Hematopoietic multipotent progenitor cell (in vitro differentiated cells): Measurements from ENCODE around the gene NCOA7. TPM values are rescaled to one million over a fixed set of nuclear protein-coding genes. Genes with fewer than 3 reads are reported as not detected.
A peak's percentile ranks its signal among the peaks of the same experiment; 100 is the strongest.
"Not testable (repeated sequence)": the region's sequence is repeated elsewhere in the genome, so short reads cannot be mapped to it uniquely, and the experiment has no call there.

Source experiments
- DNase-seq, 3 donors: peaks; one replicate each; pipeline ENCODE4 v3.0.0-alpha.2; 2011 to 2015; ENCODE audit warnings: low read depth in 2 of 3, low spot score in 2 of 3
- total RNA-seq: library from RNA; depleted of rRNA; stranded (reverse); fragments of >200 nt; gene quantifications from one replicate; pipeline ENCODE4 v1.2.3, GENCODE V29; 2012

NCOA7 gene
- total RNA-seq, 1 donor, result 105 TPM

DNA sequence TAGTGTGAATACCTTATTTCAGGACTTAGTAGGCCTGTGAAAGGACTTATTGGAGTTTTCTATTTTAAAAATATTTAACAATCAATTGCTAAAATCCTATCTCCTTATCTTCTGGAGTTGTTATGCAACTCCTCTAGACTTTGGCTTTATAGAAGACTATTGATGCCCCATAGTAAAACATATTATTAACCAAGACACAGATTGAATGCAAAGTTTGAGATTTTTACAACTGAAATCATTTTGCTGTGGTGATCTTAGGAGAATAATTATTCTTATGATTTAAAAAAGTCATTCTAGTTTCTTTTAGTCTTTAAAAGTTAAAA lies 36.9 kb upstream of the NCOA7 start:
- DNase-seq, result no peak

DNA sequence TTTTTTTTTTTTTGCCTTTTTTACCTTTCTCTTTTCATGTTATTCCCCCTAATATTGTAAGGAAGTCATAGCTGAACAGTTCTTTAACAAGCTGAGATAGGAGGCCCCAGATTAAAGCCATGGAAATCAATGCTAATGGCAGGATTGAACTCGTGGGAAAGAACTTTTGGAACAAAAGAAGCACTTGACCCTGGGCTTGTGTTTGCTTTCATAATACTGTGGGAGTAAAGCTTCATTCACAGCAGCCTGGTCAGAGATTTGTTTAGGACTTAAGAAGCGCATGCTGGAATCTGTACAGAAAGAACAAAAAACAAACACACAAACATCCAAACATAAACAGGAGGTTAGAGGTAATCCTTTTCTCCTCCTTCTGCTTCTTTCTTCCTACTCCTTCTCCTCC lies 36.2 kb upstream of the NCOA7 start:
- no peak for DNase-seq

DNA sequence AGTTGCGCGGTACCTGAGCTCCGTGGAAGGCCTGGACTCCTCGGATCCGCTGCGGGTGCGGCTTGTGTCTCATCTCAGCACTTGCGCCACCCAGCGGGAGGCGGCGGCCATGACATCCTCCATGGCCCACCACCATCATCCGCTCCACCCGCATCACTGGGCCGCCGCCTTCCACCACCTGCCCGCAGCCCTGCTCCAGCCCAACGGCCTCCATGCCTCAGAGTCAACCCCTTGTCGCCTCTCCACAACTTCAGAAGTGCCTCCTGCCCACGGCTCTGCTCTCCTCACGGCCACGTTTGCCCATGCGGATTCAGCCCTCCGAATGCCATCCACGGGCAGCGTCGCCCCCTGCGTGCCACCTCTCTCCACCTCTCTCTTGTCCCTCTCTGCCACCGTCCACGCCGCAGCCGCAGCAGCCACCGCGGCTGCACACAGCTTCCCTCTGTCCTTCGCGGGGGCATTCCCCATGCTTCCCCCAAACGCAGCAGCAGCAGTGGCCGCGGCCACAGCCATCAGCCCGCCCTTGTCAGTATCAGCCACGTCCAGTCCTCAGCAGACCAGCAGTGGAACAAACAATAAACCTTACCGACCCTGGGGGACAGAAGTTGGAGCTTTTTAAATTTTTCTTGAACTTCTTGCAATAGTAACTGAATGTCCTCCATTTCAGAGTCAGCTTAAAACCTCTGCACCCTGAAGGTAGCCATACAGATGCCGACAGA lies 31.4 kb upstream of the NCOA7 start:
- no peak for DNase-seq

DNA sequence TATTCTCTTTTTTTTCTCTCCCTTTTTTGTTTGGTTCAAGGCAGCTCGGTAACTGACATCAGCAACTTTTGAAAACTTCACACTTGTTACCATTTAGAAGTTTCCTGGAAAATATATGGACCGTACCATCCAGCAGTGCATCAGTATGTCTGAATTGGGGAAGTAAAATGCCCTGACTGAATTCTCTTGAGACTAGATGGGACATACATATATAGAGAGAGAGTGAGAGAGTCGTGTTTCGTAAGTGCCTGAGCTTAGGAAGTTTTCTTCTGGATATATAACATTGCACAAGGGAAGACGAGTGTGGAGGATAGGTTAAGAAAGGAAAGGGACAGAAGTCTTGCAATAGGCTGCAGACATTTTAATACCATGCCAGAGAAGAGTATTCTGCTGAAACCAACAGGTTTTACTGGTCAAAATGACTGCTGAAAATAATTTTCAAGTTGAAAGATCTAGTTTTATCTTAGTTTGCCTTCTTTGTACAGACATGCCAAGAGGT lies 30.8 kb upstream of the NCOA7 start:
- no peak for DNase-seq

DNA sequence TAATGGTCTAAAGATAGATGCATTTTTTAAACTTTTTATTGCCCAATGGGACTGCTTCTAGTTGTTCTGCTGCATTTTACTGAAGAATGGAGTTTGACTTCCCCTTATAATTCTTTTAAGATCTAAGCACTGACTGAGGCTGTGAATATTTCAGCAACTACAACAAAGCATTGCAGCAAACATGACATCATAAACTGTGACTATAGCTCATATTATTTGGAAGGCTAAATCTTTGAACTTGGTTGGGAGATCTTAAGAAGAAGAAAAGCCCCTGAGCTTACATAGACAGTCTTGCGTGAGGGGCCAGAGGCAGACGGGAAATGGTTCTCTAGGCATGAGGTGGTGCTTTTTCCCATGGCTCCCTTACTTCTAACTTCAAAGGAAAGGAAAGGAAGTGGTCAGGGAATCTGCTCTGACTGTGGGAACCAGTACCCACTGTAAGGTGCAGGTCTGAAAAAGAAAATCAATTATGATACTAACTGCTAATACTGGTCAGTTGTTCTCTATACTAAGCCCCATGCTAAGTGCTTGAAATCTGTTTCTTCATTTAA lies 26.6 kb upstream of the NCOA7 start:
- DNase-seq, result no peak

DNA sequence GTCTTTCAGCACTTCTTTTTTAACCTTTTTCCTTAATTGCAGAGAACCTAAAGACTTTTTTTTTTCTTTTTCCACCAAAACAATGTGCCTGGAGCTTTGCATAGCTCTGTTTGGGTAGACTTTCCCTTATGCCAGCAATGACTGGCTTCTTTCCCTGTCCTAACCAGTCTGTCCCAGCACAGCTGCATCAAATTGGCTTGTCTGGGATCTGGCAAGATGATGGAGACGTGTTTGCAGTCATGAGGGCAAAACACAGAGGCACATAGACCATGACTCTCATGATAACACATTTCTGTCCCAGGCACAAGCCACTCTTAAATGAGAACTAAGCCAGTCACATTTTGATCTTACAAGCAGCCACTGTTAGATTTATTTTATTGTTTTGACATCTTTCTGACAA lies 24.8 kb upstream of the NCOA7 start:
- no peak for DNase-seq

DNA sequence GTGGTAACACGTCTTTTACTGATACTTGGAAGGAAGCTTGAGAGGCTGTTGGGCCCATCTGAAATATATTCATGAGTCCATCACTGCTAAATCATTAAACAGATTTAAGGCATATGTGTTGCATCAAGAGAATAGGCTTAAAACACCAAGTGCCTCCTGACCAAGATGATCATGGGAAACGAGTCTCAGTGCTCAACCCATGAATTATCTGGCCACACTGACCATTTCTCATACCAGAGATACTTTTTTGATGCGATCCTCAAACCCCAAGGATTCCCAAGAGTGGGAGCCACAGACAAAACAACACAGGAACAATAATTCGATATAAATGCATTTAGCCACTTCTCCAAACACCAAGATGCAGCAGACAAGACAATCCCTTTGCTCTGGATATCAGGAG lies 24.1 kb upstream of the NCOA7 start:
- no peak for DNase-seq

DNA sequence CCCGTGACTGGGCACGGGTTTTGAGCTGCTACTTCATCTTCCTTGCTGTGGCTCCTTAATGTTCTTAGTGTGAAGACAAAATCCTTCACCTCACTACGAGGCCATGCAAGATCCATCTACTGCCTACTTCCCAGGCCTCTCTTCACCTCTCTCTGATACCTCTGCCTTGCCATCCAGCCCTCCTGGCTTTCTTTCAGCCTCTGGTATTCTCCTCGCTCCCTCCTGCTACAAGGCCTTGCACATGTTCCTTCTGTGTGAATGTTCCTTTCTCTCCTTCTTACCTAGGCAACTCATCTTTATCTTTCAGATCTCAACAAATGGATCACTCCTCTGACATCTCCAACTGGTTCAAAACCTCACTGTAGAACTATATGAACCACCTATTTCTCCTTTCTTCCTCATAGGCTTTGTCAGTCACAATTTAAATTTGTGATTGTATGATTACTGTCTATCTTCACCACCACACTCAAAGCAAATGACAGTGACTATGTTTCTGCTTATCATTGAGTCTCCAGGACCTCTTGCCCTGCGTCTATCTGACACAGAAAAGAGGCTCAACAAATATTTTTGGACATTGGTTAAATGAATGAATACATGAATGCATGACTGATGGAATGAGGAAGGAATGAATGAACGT lies 21.5 kb upstream of the NCOA7 start:
- DNase-seq, result no peak

DNA sequence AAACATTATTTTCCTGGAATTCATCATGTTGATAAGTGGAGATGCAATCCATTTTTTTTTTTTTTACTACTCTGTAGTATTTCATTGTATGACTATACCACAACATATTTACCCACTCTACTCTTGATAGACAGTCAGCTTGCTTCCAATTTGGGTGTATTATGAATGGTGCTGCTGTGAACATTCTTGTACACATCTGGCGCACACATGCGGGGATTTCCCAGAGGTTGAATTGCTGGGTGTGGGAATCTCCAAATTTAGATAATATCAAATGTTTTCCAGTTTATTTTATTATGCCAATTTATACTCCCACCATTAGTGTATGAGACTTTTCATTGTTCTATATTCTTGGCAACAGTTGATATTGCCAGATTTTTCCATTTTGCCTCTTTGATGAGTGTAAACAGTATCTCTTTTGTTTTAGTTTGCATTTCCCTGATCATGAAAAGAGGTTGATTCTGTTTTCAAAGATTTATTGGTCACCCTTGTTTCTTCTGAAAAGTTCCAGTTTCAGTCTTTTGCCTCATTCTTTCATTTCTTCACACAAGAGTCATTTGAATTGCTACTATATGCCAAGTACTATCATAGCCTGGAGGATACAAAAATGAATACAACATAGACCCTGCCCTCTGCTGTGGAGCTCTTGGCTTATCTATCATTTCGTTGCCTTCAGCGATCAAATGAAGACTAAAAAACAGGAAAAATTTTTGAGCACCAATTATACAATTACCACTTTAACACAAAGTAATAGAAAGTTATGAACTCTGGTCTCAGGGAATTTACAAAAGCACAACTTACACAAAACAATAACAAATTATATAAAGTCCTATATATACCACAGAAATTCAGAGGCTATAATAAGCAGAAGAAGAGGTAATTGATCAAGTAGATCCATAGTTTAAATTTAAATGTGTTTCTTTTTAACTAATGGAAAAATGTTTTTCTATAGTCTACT lies 17.1 kb upstream of the NCOA7 start:
- DNase-seq, result no peak

DNA sequence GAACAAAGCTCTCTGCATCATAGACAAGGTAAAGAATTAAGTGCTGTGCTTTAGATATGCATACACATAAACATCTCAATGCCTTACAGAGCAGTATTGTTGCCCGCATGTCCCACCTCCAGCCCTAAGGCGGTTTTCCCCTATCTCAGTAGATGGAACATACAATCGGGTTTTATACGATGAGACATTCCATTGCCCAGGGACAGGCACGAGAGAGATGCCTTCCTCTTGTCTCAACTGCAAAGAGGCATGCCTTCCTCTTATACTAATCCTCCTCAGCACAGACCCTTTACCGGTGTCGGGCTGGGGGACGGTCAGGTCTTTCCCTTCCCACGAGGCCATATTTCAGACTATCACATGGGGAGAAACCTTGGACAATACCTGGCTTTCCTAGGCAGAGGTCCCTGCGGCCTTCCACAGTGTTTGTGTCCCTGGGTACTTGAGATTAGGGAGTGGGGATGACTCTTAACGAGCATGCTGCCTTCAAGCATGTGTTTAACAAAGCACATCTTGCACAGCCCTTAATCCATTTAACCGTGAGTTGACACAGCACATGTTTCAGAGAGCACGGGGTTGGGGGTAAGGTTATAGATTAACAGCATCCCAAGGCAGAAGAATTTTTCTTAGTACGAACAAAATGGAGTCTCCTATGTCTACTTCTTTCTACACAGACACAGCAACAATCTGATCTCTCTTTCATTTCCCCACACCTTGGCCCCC lies 14.5 kb upstream of the NCOA7 start:
- not testable (repeated sequence) for DNase-seq

DNA sequence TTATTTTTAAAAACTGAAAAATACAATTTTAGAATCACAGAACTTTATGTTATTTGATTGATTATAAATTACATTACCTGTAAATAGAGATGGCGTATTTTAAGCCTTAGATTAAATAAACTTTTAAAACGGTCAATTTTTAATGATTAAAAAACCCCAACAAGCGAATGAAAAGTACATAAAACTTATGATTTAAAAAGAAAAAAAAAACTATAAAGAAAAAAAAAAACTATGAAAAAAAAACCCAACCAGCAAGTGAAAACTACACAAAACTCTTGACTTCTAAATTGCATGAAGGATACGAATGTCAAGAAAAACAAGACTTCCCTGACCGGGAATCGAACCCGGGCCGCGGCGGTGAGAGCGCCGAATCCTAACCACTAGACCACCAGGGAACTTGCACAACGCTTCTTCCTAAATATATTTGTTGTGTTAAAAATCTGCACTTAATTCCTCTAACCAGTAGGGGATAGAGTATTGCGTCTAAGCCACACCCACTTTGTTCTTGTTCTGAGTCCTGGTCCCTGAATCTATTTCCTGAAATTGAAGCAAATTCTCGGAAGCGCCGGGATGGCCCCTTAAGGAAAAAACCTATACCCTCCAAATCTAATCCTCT lies 10.7 kb upstream of the NCOA7 start:
- DNase-seq, result peak; percentile 73 to 97 (median 91)

DNA sequence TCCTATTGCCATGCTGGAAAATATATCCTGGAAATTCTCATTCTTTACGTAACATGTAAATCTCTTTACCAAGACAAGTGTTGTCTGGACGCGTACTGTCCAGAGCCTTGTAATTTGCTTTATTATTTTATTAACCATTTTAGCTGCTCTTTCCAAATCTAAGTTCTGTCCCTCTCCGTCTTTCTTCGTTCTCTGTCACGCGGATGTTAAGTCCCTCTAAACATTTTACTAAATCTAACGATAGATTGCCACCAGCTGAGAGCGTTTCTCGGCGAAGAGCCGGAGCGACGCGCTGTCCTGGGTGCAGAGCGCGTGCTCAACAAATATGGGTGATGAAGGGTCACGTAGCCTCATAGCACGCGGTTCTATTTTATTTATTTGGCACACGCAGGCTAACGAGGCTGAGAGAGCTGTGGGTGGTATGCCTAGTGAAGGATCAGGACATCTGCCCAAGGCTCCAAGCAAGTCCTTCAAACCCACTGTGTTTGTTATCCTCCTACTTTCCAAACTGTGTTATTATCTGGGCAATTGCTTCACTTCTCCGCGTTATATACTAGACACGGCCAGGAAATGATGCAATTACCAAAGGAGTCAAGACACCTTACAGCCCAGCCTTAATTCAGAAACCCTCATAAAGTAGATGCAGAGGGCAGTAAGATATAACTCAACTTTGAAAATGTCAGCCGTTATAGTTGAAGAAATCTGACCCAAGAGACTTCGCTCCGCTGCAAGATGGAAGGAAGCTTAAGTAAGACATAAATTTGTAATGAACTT lies 10.0 kb upstream of the NCOA7 start:
- peak; percentile 61 to 87 (median 74) for DNase-seq

DNA sequence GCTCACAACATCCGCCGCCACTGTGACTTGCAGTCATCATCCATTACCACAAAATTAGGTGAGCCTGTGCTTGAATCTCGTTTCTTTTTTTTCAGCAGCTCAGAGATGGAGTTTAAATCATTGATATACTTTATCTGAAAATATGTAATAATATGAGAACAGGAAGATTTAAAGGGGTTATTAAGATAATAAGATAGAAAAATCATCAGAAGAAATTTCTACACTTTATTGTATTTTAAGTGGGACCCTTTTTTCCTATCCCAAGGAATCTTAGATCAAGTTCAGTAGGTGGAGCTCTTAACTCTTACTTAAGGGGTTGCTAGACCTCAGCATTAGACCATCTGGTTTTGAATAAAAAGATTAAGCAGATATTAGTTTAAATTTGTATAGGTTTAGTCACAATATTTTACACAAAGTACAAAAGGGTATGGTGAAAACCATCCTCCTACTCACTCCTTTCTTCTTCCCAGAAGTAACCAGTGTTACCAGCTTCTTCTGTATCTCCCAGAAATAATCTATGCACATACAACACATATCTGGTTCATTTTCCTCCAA lies 9.4 kb upstream of the NCOA7 start:
- no peak for DNase-seq

DNA sequence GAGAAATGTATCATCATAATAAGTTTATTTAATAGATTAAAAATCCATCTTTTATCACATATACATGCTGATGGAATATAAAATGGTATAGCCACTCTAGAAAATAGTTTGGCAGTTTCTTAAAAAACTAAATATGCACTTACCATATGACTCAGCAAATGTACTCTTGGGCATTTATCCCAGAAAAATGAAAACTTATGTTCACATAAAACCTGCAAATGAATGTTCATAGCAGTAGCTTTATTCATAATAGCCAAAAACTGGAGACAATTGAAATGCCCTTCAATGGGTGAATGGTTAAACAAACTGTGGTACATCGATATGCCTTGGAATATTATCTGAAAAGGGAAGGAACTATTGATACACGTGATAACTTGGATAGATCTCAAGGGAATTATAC lies 6.4 kb upstream of the NCOA7 start:
- DNase-seq, result no peak

DNA sequence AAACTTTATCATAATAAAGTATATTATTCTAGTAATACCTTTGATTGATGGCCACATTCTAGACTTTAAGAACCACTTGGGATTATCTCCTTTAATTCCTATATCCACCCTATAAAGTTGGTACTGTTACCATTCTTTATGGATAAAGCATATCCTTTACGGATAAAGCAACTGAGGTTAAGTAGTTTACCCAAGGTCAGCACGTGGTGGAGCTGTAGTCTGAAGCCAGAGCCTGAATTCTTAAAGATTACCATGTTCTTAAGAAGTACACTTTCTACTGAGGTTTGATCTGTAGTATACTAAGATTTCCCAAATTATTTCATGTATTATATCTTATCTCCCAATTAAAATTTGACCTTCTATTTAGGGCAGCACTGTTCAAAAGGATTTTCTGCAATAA lies 3.0 kb upstream of the NCOA7 start:
- DNase-seq, result peak in 1 of 3 donors; percentile 57

DNA sequence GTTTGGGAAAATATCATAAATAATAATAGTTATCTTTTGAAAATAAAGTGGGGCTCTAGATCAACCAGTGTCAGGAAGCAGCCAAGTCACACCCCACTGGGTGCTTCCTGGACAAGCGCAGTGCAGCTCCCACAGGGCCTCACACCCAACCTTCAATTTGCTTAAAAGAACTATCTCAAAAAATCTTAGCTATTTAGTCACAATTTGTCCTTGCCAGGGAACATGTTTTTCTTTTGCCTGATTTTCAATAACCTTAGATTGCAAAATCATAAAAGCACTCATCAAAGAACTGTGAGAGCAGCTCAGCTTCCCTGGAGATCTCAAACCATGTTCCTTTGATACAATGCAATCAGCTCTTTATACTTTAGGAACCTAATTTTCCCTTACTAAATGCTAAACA lies 1.6 kb upstream of the NCOA7 start:
- DNase-seq, result no peak

DNA sequence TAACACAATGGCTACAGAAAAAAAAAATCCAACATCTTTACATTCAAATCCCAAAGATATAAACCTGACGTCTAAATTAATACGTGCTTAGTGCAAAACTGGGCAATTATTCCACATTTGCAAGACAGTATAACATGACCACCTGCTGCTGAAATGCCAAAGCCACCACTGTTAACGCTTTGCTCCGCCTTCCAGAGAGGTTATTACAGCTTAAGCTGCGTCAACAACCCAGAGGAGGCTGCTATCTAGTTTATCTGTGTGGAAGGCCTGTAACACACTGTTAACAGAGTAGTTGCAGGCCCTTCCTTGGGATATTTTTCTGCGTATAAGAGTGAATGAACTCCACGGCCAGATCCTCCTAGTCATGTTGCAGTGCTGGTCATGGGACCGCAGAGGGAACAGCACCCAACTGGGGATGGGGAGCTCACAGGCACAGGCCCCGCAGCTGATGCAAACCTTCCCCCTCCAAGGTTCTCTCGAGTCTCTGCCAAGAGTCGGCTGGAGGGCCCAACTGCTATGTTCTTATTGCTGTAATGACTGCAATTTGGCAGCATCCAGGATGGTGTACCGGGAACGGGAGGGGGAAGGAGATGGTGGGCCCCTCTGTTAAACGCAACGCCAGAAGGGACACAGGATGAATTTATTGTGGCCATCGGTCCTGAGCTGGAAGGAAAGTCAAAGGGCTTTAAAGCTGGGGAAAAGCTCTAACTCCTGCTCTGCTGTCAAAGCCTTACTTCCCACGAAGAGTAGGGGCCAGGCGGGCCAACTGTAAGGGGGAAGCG lies 993 bp upstream of the NCOA7 start:
- peak in 2 of 3 donors; percentile 48 to 65 for DNase-seq

DNA sequence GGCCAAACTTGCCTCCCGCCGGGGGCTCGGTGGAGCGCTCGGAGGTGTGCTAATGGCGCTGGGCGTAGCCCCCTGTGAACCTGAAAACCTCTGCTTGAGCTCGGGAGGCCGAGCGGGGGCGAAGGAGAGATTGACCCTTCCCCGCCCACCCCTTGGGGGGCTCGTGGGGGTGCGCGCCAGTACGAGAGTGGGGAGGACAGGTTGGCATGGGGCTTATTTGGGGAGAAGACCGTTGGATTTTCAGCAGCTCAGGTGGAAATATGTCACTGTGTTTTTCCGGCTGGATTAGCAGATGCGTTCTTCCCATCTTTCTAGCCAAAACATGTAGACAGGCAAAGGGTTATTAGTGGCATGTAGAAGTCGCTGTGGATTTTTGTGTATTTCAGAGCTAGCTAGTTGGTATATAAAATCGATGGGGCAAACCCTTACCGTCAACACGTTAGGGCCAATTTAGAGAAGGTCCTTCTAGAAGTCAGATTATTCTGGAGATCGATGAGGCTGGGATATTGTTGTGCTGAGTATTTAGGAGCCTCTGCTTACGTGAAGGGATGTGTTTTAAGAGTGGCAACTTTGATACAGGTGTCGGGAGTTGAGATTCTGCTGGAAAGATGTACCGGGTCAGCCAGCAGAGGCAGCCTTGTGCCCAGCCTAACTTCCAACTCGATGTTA lies 525 bp downstream of the NCOA7 start:
- peak in 2 of 3 donors; percentile 61 to 74 for DNase-seq
